ENCODE measurements around the gene BCKDHA.
"Not testable (repeated sequence)": the region's sequence is repeated elsewhere in the genome, so short reads cannot be mapped to it uniquely, and the experiment has no call there.

BCKDHA gene

GRCh38 chr19:41363753-41364523 is 33.7 kb upstream of the BCKDHA start, which contains the start of gene B9D2:
TSS of gene B9D2 (minus strand) at chr19:41364149. CDS start at chr19:41363519, 630 bp downstream.
- peak within 1 kb of the TSS; percentile 84 to 87 for H3K4me3 ChIP-seq (ENCODE audit: low read depth in 1 of 2, low read length in 1 of 2)
- peak within 1 kb of the TSS; percentile 100 for H3K27ac ChIP-seq
- H3K36me3 ChIP-seq: no peaks in the 10 kb centered on the region
- H3K27me3 ChIP-seq: no peaks in the 10 kb centered on the region
- peaks cover 69 to 72% of the 10 kb centered on the region in 2 experiments for H3K4me1 ChIP-seq (ENCODE audit: control insufficient read depth in 1 of 2, insufficient read depth in 1 of 2, low read depth in 1 of 2, low read length in 1 of 2)
- TF ChIP-seq, protein P1, sequence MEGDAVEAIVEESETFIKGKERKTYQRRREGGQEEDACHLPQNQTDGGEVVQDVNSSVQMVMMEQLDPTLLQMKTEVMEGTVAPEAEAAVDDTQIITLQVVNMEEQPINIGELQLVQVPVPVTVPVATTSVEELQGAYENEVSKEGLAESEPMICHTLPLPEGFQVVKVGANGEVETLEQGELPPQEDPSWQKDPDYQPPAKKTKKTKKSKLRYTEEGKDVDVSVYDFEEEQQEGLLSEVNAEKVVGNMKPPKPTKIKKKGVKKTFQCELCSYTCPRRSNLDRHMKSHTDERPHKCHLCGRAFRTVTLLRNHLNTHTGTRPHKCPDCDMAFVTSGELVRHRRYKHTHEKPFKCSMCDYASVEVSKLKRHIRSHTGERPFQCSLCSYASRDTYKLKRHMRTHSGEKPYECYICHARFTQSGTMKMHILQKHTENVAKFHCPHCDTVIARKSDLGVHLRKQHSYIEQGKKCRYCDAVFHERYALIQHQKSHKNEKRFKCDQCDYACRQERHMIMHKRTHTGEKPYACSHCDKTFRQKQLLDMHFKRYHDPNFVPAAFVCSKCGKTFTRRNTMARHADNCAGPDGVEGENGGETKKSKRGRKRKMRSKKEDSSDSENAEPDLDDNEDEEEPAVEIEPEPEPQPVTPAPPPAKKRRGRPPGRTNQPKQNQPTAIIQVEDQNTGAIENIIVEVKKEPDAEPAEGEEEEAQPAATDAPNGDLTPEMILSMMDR (IDR thresholded peaks at IDR 0.05): peak; percentile 30
- no peaks in the 10 kb centered on the region for H3K9me3 ChIP-seq

DNA sequence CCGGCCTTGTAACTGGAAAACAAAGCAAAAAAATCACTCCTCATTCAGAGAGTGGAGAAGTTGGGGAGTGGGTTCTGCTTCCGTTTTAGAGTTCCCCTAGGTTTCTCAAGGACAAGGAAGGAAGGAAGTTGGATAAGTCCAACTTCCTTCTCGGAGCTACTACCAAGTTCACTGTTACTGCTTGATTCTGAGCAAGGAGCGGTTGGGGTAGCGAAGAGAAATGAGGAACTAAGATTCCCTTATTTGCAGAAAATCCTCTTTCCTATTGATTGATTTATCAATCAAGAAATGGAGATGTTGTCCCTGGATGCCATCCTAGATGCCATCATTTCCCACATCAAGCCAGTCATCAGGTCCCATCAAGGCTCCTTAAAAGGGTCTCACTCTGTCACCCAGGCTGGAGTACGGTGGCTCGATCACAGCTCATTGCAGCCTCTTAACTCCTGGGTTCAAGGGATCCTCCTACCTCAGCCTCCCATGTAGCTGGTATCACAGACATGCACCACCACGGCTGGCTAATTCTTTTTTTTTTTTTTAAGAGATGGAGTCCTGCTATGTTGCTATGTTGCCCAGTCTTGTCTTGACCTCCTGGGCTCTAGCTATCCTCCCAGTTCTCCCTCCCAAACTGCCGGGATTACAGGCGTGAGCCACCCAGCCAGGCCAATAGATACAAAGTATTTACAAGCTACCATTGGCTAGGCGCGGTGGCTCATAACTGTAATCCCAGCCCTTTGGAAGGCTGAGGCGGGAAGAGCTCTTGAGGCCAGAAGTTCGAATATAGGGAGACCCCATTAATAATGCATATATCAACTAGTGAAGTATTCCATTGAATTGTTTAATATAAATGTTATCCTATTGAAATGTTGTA is 32.9 kb upstream of the BCKDHA start:
- Histone ChIP-seq H3K27me3 (no peaks in the 10 kb centered on the region), H3K27ac (peak overlapping the region; percentile 100), H3K9me3 (no peaks in the 10 kb centered on the region), H3K4me1 (ENCODE audit: control insufficient read depth in 1 of 2, insufficient read depth in 1 of 2, low read depth in 1 of 2, low read length in 1 of 2) (peaks cover 75 to 80% of the 10 kb centered on the region in 2 experiments), H3K4me3 (ENCODE audit: low read depth in 1 of 2, low read length in 1 of 2) (peak overlapping the region; percentile 84 to 87), H3K36me3 (no peaks in the 10 kb centered on the region)
- TF ChIP-seq, protein P1 (IDR thresholded peaks at IDR 0.05): no peak

DNA sequence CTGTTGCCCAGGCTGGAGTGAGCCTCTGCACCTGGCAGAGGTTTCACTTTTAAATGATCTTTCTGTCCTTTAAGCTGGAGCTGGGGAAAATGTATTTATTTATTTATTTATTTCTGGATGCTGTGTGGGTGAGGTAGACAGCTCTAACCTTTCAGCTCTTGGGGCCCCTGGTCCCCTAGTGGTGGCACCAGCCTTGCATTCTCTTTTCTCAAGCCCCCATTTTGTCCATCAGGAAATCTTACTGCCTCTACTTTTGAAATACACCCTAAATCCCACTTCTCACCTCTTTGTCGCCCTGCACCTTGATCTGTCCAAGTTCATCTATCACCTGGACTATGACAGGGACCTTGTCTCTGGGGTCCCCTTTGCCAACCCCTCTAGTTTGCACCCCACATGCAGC is 31.5 kb upstream of the BCKDHA start:
- H3K36me3 ChIP-seq: no peaks in the 10 kb centered on the region

GRCh38 chr19:41367848-41368301 is 29.7 kb upstream of the BCKDHA start:
- H3K4me3 ChIP-seq (ENCODE audit: low read depth in 1 of 2, low read length in 1 of 2): peak overlapping the region; percentile 38 to 43
- TF ChIP-seq, protein P1 (IDR thresholded peaks at IDR 0.05): no peak
- no peaks in the 10 kb centered on the region for H3K36me3 ChIP-seq
- no peaks in the 10 kb centered on the region for H3K27me3 ChIP-seq
- H3K9me3 ChIP-seq: no peaks in the 10 kb centered on the region
- H3K4me1 ChIP-seq (ENCODE audit: control insufficient read depth in 1 of 2, insufficient read depth in 1 of 2, low read depth in 1 of 2, low read length in 1 of 2): peaks cover 83 to 85% of the 10 kb centered on the region in 2 experiments
- peak overlapping the region; percentile 100 for H3K27ac ChIP-seq

More for the DNA sequence above, 31.5 kb upstream of the BCKDHA start:
- TF ChIP-seq, protein P1 (IDR thresholded peaks at IDR 0.05): no peak
- H3K9me3 ChIP-seq: no peaks in the 10 kb centered on the region
- H3K4me3 ChIP-seq (ENCODE audit: low read depth in 1 of 2, low read length in 1 of 2): peak overlapping the region; percentile 3 to 43
- H3K27me3 ChIP-seq: no peaks in the 10 kb centered on the region
- H3K4me1 ChIP-seq (ENCODE audit: control insufficient read depth in 1 of 2, insufficient read depth in 1 of 2, low read depth in 1 of 2, low read length in 1 of 2): peaks cover 85 to 87% of the 10 kb centered on the region in 2 experiments
- H3K27ac ChIP-seq: peak overlapping the region; percentile 100

DNA sequence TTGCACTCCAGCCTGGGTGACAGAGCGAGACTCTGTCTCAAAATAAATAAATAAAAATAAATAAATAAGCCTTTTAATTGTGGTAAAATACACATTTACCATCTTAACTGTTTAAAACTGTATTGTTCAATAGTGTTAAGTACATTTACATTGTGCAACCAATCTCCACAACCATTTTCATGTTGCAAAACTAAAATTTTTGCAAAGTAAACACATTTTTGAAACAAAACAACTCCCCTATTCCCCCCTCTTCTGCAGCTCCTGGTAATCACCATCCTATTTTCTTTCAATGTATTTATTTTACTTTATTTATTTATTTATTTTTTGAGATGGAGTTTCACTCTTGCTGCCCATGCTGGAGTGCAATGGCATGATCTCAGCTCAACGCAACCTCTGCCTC is 27.8 kb upstream of the BCKDHA start:
- TF ChIP-seq, protein P1 (IDR thresholded peaks at IDR 0.05): no peak
- H3K4me3 ChIP-seq (ENCODE audit: low read depth in 1 of 2, low read length in 1 of 2): no peak overlapping the region
- H3K4me1 ChIP-seq (ENCODE audit: control insufficient read depth in 1 of 2, insufficient read depth in 1 of 2, low read depth in 1 of 2, low read length in 1 of 2): peaks cover 67 to 69% of the 10 kb centered on the region in 2 experiments
- H3K36me3 ChIP-seq: no peaks in the 10 kb centered on the region
- H3K9me3 ChIP-seq: no peaks in the 10 kb centered on the region
- H3K27me3 ChIP-seq: no peaks in the 10 kb centered on the region
- no peak overlapping the region for H3K27ac ChIP-seq

- not testable (repeated sequence) for H3K27me3 ChIP-seq; H3K9me3 ChIP-seq; H3K36me3 ChIP-seq; H3K4me3 ChIP-seq (ENCODE audit: low read depth in 1 of 2, low read length in 1 of 2)
- Histone ChIP-seq H3K27ac (peak overlapping the region; percentile 44), H3K4me1 (ENCODE audit: control insufficient read depth in 1 of 2, insufficient read depth in 1 of 2, low read depth in 1 of 2, low read length in 1 of 2) (peaks cover 60 to 63% of the 10 kb centered on the region in 2 experiments)
These were observed 26.5 kb upstream of the BCKDHA start for GRCh38 chr19:41371119-41371518.

Measured in neutrophil (primary cell).